Stimulated activated CD8-positive, alpha-beta memory T cell treated with anti-CD3 and anti-CD28 coated beads, Interleukin-4, amount 100 ng/mL, for 24 hours (primary cell): Measurements from ENCODE around the gene CTSZ.
"Not testable (repeated sequence)": the region's sequence is repeated elsewhere in the genome, so short reads cannot be mapped to it uniquely, and the experiment has no call there.

Experiments
- DNase-seq: peaks from one replicate; pipeline ENCODE4 v3.0.0-alpha.2; 2020; ENCODE audit warnings: low read depth

CTSZ gene

GRCh38 chr20:58978351-58979190, 28.5 kb downstream of the CTSZ start:
- DNase-seq = no peak

DNA sequence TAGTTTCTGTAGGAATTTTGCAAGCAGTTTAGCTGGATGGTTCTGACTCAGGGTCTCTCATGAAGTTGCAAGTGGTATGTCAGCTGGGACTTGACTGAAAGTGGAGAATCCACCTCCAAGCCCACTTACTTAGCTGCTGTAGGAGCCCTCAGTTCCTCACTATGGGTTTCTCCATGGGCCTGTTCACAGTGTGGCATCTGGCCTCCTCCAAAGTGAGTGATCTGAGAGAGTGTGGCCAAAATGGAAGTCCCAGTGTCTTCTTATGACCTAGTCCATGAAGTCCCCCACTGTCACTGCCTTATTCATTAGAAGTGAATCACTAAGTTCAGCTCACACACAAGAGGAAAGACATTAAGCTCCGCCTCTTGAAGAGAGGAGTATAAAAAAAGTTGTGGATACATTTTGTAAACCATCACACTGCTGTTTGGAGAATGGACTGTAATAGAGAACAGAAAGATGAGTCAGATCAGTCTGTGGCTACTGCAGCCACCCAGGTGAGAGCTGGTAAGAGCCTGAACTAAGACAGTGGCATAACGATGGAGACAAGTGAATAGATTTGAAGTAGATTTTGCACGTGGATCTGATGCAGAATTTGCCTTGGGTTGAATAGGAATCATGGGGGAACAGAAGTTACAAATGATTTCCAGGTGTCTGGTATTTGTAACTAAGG, 30.9 kb downstream of the CTSZ start:
- DNase-seq = no peak

DNA sequence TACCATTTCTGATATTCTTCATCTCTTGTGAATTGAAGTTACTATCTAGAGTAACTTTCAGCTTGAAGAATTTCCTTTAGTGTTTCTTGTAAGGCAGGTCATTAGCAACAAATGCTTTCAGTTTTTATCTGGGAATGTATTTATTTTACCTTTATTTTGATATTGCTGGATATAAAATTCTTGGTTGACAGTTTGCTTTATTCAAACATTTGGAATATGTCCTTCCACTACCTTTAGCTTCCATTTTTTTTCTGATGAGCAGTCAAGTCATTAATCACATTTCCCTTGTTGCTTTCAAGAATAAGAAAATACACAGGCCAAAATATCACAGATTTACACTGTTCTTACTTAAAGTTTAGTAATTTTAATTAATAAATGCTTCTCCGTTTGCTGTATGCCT, 31.7 kb downstream of the CTSZ start:
- DNase-seq = no peak

DNA sequence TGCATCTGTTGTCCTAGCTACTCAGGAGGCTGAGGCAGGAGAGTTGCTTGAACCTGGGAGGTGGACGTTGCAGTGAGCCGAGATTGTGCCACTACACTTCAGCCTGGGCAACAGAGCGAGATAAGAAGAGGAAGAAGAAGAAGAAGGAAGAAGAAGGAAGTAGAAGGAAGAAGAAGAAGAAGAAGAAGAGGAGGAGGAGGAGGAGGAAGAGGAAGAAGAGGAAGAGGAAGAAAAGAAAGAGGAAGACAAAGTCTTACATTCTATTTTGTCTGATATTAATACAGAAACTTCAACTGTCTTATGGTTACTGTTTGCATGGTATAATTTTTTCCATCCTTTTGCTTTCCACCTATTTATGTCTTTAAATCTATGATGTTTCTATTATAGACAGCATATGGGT, 33.2 kb downstream of the CTSZ start:
- no peak for DNase-seq

DNA sequence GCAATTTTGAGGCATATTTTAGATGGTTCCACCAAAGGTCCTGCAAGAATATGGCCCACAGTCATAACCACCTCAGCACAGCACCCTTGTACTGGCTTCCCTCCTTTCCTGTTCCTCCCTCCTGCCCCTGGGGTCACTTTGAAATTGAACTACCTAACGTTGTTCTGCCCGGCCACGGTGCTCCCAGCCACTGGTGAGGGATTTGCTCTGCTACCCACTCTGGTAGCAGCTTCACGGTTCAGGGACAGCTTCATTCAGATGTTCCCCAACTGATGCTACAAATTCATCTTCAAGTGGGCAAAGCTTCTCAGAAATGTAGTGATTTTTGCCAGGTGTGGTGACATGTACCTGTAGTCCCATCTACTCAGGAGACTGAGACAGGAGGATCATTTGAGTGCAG, 33.9 kb downstream of the CTSZ start:
- no peak for DNase-seq

- no peak for DNase-seq
These were observed 35.6 kb downstream of the CTSZ start for GRCh38 chr20:58971429-58971828.

GRCh38 chr20:58970146-58970545, 36.9 kb downstream of the CTSZ start:
- DNase-seq = no peak

DNA sequence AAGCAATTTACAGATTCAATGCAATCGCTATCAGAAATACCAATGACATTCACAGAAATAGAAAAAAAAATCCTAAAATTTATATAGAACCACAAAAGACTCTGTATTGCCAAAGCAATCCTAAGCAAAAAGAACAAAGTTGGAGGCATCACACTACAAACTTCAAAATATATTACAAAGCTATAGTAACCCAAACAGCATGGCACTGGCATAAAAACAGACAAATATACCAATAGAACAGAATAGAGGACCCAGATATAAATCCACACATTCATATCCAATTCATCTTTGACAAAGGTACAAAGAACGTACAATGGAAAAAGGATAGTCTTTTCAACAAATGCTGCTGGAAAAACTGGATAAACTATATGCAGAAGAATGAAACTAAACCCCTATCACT, 37.6 kb downstream of the CTSZ start:
- DNase-seq = no peak

DNA sequence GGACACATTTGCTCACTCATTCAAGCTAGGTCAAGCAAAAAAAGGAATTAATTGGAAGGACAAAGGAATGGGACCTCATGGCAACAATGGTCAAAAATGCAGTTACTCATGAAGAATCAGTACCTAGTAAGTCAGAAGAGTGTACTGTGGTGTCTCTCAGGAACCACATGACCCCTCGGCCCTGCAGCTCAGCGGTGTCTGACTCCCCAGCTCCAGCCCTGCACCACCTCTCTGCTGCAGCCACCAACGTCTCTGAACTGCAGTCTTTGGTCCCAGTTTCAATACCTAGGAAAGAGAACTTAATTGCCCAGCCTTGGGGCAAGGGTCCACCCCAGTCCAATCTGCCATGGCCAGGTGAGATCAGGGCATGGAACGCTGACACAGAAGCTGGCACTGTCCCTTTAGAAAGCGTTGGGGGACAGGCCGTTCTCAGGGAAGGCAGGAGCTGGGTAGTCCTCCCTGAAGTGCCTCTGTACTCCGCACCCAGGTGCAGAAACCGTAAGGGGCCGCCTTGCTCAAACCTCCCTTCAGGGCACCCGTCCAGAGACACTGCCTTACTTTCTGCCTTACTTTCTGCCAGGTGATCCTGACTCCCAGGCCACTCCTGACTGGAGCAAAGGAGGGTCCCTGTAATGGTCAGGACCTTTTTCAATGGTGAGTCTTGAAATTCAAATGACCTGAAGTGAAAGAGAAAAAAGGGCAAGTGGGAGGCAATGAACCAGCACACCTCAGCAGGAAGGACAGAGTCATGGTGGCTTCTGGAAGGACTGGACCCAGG, 39.2 kb downstream of the CTSZ start:
- DNase-seq = no peak

DNA sequence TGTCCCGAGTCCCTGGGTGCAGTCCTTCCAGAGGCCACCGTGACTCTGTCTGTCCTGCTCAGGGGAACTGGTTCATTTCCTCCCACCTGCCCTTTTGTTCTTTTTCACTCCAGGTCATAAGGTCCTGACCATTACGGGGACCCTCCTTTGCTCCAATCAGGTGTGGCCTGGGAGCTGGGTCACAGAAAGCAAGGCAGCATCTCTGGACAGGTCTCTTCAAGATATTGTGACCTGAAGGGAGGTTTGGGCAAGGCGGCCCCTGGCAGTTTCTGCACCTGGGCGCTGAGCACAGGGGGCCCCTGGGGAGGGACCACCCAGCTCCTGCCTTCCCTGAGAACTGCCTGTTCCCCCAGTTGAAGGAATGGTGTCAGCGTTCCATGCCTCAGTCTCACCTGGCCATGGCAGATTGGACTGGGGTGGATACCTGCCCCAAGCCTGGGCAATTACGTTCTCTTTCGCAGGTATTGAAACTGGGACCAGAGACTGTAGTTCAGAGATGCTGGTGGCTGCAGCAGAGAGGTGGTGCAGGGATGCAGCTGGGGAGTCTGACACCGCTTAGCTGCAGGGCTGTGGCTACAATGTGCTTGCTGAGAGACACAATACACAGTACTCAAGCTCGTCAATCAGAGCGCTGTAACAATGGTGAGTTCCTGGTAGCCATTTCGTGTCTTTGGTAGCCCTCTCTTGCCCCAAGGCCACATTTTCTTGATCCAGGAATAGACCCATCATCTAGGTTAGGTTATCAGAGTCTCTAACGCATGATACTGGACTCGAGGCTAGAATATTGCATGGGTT, 41.6 kb downstream of the CTSZ start:
- DNase-seq = no peak

GRCh38 chr20:58963922-58964321, 43.1 kb downstream of the CTSZ start:
- DNase-seq = not testable (repeated sequence)

- no peak for DNase-seq
These were observed 43.9 kb downstream of the CTSZ start for GRCh38 chr20:58963060-58963584.

- no peak for DNase-seq
These were observed 47.4 kb downstream of the CTSZ start for GRCh38 chr20:58959652-58960051.

GRCh38 chr20:58956078-58956477, 51.0 kb downstream of the CTSZ start:
- no peak for DNase-seq

DNA sequence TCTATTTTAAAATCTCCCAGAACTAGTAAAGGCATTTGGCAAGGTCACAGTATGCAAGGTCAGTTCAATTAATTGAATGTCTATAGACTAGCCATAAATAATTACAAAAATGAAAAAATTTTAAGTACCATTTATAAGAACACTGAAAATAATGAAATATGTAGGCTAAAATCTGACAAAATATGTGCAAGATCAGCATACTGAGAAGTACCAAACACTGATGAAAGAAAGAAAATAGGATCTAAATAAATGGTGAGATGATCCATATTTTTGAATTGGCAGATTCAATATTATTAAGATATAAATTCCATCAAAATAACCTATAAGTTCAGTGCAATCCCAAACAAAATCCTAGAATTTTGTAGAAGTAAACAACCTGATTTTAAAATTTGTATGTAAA, 54.0 kb downstream of the CTSZ start:
- DNase-seq = no peak

DNA sequence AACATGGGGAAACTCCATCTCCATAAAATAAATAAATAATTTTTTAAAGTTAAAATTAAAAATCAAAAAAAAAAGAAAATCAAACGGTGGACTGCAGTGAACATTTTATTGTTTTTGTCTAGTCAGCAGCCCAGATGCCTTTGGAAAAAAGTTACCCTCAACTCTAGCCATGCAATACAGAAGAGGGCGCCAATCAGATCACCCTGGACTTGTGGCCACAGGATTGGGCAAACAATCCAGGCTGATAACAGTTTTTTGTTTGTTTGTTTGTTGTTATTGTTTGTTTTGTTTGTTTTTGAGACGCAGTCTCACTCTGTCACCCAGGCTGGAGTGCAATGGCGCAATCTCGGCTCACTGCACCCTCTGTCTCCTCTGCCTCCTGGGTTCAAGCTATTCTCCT, 56.5 kb downstream of the CTSZ start:
- DNase-seq = no peak

- not testable (repeated sequence) for DNase-seq
These were observed 59.2 kb downstream of the CTSZ start for GRCh38 chr20:58947797-58948388.

- DNase-seq = no peak
These were observed 61.0 kb downstream of the CTSZ start for GRCh38 chr20:58945965-58946631.
